ENCODE data around the gene MFSD6. TPM values are rescaled to one million over a fixed set of nuclear protein-coding genes. Genes with fewer than 3 reads are reported as not detected.

Gene MFSD6
- total and polyA plus RNA-seq, 2 of the 8 experiments (the other 6 are each of a cell fraction or from before 2014, with no cell fraction given), result 1.8 to 5.1 TPM

DNA sequence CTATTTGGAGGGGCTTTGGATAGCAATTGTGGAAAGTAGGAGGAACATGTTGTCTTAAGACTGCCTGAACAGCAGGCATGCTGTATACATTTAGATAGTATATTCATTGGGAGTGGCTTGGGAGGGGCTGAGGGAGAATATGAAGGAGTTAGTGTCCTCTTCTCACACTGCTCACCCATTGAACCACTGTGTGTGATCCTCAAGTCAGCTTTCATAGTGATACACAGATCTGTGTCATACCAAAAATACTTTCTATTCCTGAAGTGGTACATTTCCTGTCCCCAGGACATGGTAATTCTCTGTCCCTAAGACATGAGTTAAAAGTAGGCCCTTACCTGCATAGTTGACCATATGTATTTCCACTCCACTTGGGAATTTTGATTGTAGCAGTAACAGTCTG is 116.8 kb downstream of the MFSD6 start:
- Histone ChIP-seq H2AFZ (ENCODE audit: low read length) (no peak overlapping the region), H3K4ac (replicated peaks; ENCODE audit: insufficient read length, low read depth, low read length) (no peak overlapping the region), H2AK5ac (ENCODE audit: low read depth, low read length) (no peak overlapping the region), H2BK15ac (ENCODE audit: low read length) (no peak overlapping the region), H2BK5ac (ENCODE audit: low read depth, low read length) (no peak overlapping the region), H3K18ac (ENCODE audit: extremely low read depth, low read length) (no peak overlapping the region), H2BK20ac (ENCODE audit: low read length) (no peak overlapping the region), H3K36me3 (ENCODE audit: control insufficient read depth in 2 of 4, insufficient read depth in 4 of 4, low read length in 3 of 4) (no peaks in the 10 kb centered on the region), H4K8ac (ENCODE audit: extremely low read depth, insufficient read depth, low read length) (no peak overlapping the region), H3K23ac (ENCODE audit: insufficient read length) (no peak overlapping the region), H3K23me2 (ENCODE audit: low read depth, low read length) (no peaks in the 10 kb centered on the region), H4K5ac (ENCODE audit: insufficient read length, low read depth, low read length) (no peak overlapping the region), H3K27me3 (replicated peaks in 1 of 4; ENCODE audit: control insufficient read depth in 3 of 4, extremely low read depth in 1 of 4, insufficient read depth in 3 of 4, low read length in 3 of 4) (no peaks in the 10 kb centered on the region), H2BK12ac (ENCODE audit: low read depth, low read length) (no peak overlapping the region), H3K9me3 (ENCODE audit: insufficient read depth in 2 of 2, low read depth in 1 of 2, low read length in 1 of 2) (no peaks in the 10 kb centered on the region), H3K56ac (replicated peaks; ENCODE audit: insufficient read length, low read depth, low read length) (no peak overlapping the region), H3K27ac (ENCODE audit: low read depth, low read length) (no peak overlapping the region), H4K91ac (replicated peaks; ENCODE audit: insufficient read length, low read length) (no peak overlapping the region), H3K14ac (ENCODE audit: insufficient read length) (no peak overlapping the region), H3K4me3 (ENCODE audit: extremely low read depth in 1 of 4, insufficient read depth in 2 of 4, low read depth in 3 of 4, low read length in 4 of 4) (no peak overlapping the region), H3K9ac (replicated peaks in 1 of 4; ENCODE audit: extremely low read depth in 1 of 4, low read depth in 3 of 4, low read length in 3 of 4) (no peak overlapping the region), H2BK120ac (replicated peaks; ENCODE audit: low read depth, low read length) (no peak overlapping the region), H3K79me1 (ENCODE audit: low read depth, low read length) (no peaks in the 10 kb centered on the region), H3K4me1 (replicated peaks in 1 of 4; ENCODE audit: control insufficient read depth in 3 of 4, insufficient read depth in 4 of 4, low read length in 3 of 4) (peaks cover 0 to 2% (median 0%) of the 10 kb centered on the region in 4 experiments; a peak in 1 of 7 replicates), H4K20me1 (replicated peaks in 1 of 2; ENCODE audit: control insufficient read depth in 1 of 2, insufficient read depth in 2 of 2, low read length in 2 of 2) (no peaks in the 10 kb centered on the region), H3K79me2 (ENCODE audit: control insufficient read depth in 1 of 2, insufficient read depth in 2 of 2, low read length in 2 of 2) (no peaks in the 10 kb centered on the region), H3K4me2 (ENCODE audit: insufficient read depth in 1 of 2, low read depth in 2 of 2, low read length in 2 of 2) (no peak overlapping the region)
- ChIA-PET POLR2A (ENCODE audit: partially characterized antibody) (interaction anchor here (1.3 kb wide), 1 partner anchor 10 kb away, joined by 3 read pairs; no protein-coding TSS in a partner anchor), CTCF (ENCODE audit: partially characterized antibody) (no interaction called here)
- DNase-seq (ENCODE audit: low read depth in 1 of 2, low spot score in 2 of 2), result no peak
- TF ChIP-seq POU5F1 (IDR thresholded peaks at IDR 0.05; ENCODE audit: low read depth, low read length) (no peak), NANOG (IDR thresholded peaks at IDR 0.05; ENCODE audit: insufficient read depth, low read depth, low read length, poor library complexity, severe bottlenecking) (no peak), HDAC6 (IDR thresholded peaks at IDR 0.05; ENCODE audit: low read depth, low read length) (no peak), JUND (IDR thresholded peaks at IDR 0.05; ENCODE audit: low read length) (no peak), CHD1 (IDR thresholded peaks at IDR 0.05; ENCODE audit: low read depth, low read length) (no peak), JUN (IDR thresholded peaks at IDR 0.05; ENCODE audit: low read depth, low read length) (no peak), BCL11A (IDR thresholded peaks at IDR 0.05; ENCODE audit: low read depth in 2 of 2, low read length in 2 of 2) (no peak), KDM4A (IDR thresholded peaks at IDR 0.05; ENCODE audit: low read depth, low read length, severe bottlenecking) (no peak), POLR2AphosphoS5 (IDR thresholded peaks at IDR 0.05; ENCODE audit: low read depth, low read length) (no peak), SP1 (IDR thresholded peaks at IDR 0.05; ENCODE audit: low read depth, low read length) (no peak), EGR1 (IDR thresholded peaks at IDR 0.05; ENCODE audit: borderline replicate concordance, low read depth, low read length) (no peak), BACH1 (IDR thresholded peaks at IDR 0.05; ENCODE audit: low read length) (no peak), TBP (IDR thresholded peaks at IDR 0.05; ENCODE audit: low read depth, low read length) (no peak), SAP30 (IDR thresholded peaks at IDR 0.05; ENCODE audit: insufficient read depth, insufficient replicate concordance, low read length) (no peak)
- TF ChIP-seq, protein P1, sequence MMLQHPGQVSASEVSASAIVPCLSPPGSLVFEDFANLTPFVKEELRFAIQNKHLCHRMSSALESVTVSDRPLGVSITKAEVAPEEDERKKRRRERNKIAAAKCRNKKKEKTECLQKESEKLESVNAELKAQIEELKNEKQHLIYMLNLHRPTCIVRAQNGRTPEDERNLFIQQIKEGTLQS (IDR thresholded peaks at IDR 0.05; ENCODE audit: insufficient read depth, low read depth, low read length), result no peak
- FAIRE-seq, result no peak
